Parathyroid adenoma (tissue), 2 donors: ENCODE data around the gene KNOP1.
A peak's percentile ranks its signal among the peaks of the same experiment; 100 is the strongest.

Experiments
- H2AFZ ChIP-seq: fragments of 300-600 bp; sonication (generic); one replicate; pipeline ENCODE4 v1.7.0; 2017; ENCODE audit warnings: antibody characterized with exemption, mild to moderate bottlenecking
- H3K27ac ChIP-seq: fragments of 300-600 bp; sonication (generic); one replicate; pipeline ENCODE4 v1.7.0; 2017
- H3K27me3 ChIP-seq: fragments of 300-600 bp; sonication (generic); one replicate; pipeline ENCODE4 v1.7.0; 2017; ENCODE audit warnings: low read length; ENCODE audit not compliant: control insufficient read depth, insufficient read depth
- H3K36me3 ChIP-seq: fragments of 300-600 bp; sonication (generic); one replicate; pipeline ENCODE4 v1.7.0; 2017; ENCODE audit warnings: low read length; ENCODE audit not compliant: control insufficient read depth, insufficient read depth
- H3K4me1 ChIP-seq: fragments of 300-600 bp; sonication (generic); one replicate; pipeline ENCODE4 v1.7.0; 2017; ENCODE audit warnings: control low read depth
- H3K4me2 ChIP-seq: fragments of 300-600 bp; sonication (generic); one replicate; pipeline ENCODE4 v1.7.0; 2017; ENCODE audit warnings: low read length
- H3K4me3 ChIP-seq: fragments of 300-600 bp; sonication (generic); one replicate; pipeline ENCODE4 v1.7.0; 2017; ENCODE audit warnings: low read depth, low read length
- H3K79me2 ChIP-seq: fragments of 300-600 bp; sonication (generic); one replicate; pipeline ENCODE4 v1.7.0; 2017; ENCODE audit warnings: control low read depth
- H3K9ac ChIP-seq: fragments of 300-600 bp; sonication (generic); one replicate; pipeline ENCODE4 v1.7.0; 2017; ENCODE audit warnings: mild to moderate bottlenecking
- H3K9me3 ChIP-seq: fragments of 300-600 bp; sonication (generic); one replicate; pipeline ENCODE4 v1.7.0; 2017; ENCODE audit warnings: low read length; ENCODE audit not compliant: control insufficient read depth
- TF ChIP-seq, protein P1 (sequence below): fragments of 300-600 bp; sonication (generic); IDR thresholded peaks from one replicate; pipeline ENCODE4 v1.7.0; 2017; ENCODE audit warnings: antibody characterized with exemption, mild to moderate bottlenecking
- donor health status: primary hyperparathyroidism.

The KNOP1 gene

GRCh38 chr16:19703172-19703889 is 14.7 kb downstream of the KNOP1 start:
- Histone ChIP-seq H3K27me3 (no peaks in the 10 kb centered on the region), H3K79me2 (peaks cover 3% of the 10 kb centered on the region), H3K4me2 (no peak overlapping the region), H3K4me1 (peaks cover 43% of the 10 kb centered on the region), H3K9me3 (no peaks in the 10 kb centered on the region), H3K36me3 (no peaks in the 10 kb centered on the region), H3K4me3 (no peak overlapping the region), H3K27ac (peak overlapping the region; percentile 12), H2AFZ (no peak overlapping the region), H3K9ac (no peak overlapping the region)
- TF ChIP-seq, protein P1, sequence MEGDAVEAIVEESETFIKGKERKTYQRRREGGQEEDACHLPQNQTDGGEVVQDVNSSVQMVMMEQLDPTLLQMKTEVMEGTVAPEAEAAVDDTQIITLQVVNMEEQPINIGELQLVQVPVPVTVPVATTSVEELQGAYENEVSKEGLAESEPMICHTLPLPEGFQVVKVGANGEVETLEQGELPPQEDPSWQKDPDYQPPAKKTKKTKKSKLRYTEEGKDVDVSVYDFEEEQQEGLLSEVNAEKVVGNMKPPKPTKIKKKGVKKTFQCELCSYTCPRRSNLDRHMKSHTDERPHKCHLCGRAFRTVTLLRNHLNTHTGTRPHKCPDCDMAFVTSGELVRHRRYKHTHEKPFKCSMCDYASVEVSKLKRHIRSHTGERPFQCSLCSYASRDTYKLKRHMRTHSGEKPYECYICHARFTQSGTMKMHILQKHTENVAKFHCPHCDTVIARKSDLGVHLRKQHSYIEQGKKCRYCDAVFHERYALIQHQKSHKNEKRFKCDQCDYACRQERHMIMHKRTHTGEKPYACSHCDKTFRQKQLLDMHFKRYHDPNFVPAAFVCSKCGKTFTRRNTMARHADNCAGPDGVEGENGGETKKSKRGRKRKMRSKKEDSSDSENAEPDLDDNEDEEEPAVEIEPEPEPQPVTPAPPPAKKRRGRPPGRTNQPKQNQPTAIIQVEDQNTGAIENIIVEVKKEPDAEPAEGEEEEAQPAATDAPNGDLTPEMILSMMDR, result no peak

DNA sequence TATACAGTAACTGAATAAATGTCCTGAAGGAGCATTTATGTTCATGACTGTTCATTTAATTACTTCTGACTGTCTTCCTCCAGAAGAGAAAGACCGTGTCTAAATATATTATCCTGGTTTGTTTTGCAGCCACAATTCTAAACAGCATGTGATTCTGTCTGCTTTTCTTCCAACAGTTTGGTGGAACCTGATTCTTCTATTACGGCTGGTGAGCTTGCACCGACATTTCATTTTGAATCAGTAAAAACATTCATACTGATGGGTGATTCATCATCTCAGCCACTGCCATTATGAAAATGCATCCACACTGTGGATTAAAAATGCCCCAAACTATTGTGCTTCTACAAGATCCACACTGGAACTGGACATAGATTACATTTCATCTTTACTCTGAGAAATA is 16.9 kb downstream of the KNOP1 start:
- H3K4me1 ChIP-seq, result peaks cover 64% of the 10 kb centered on the region
- TF ChIP-seq, protein P1, result no peak
- H3K9me3 ChIP-seq, result no peaks in the 10 kb centered on the region
- no peaks in the 10 kb centered on the region for H3K36me3 ChIP-seq
- H2AFZ ChIP-seq, result no peak overlapping the region
- H3K27ac ChIP-seq, result peak overlapping the region; percentile 89
- H3K9ac ChIP-seq, result no peak overlapping the region
- no peaks in the 10 kb centered on the region for H3K27me3 ChIP-seq
- H3K4me2 ChIP-seq, result no peak overlapping the region
- H3K79me2 ChIP-seq, result peaks cover 3% of the 10 kb centered on the region
- no peak overlapping the region for H3K4me3 ChIP-seq

- Histone ChIP-seq H3K4me3 (no peak overlapping the region), H3K9me3 (no peaks in the 10 kb centered on the region), H3K9ac (no peak overlapping the region), H3K27me3 (no peaks in the 10 kb centered on the region), H3K79me2 (peaks cover 3% of the 10 kb centered on the region), H3K4me1 (peaks cover 63% of the 10 kb centered on the region), H3K4me2 (no peak overlapping the region), H3K27ac (peak overlapping the region; percentile 89), H2AFZ (no peak overlapping the region), H3K36me3 (no peaks in the 10 kb centered on the region)
- TF ChIP-seq, protein P1, result no peak
These were observed 17.7 kb downstream of the KNOP1 start for GRCh38 chr16:19700319-19700781.

DNA sequence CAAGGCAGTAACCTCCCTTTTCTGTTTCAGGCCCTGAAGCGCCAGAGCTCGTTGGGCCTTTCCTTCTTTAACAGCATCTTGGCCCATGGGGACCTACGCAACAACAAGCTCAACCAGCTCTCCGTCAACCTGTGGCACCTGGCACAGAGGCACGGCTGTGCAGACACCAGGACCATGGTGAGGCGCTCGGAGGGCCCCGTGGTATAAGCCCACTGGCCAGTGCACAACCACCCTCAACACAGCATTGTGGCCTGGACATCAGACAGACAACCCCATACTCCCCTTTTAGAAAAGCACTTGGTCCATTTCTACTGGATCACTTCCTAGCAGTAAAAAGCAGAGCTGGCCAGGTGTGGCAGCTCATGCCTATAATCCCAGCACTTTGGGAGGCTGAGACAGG is 18.6 kb downstream of the KNOP1 start:
- TF ChIP-seq, protein P1, result no peak
- Histone ChIP-seq H2AFZ (peak overlapping the region; percentile 36), H3K4me3 (peak overlapping the region; percentile 9), H3K27ac (peak overlapping the region; percentile 89), H3K4me2 (peak overlapping the region; percentile 30), H3K9me3 (no peaks in the 10 kb centered on the region), H3K9ac (no peak overlapping the region), H3K36me3 (no peaks in the 10 kb centered on the region), H3K79me2 (no peaks in the 10 kb centered on the region), H3K4me1 (peaks cover 60% of the 10 kb centered on the region), H3K27me3 (no peaks in the 10 kb centered on the region)
